ENCODE data around the gene EPB41L2. TPM values are rescaled to one million over a fixed set of nuclear protein-coding genes. Genes with fewer than 3 reads are reported as not detected.

Gene EPB41L2
- total and polyA plus RNA-seq, 2 experiments from 2014 or later, result 76.2 to 91.7 TPM

DNA sequence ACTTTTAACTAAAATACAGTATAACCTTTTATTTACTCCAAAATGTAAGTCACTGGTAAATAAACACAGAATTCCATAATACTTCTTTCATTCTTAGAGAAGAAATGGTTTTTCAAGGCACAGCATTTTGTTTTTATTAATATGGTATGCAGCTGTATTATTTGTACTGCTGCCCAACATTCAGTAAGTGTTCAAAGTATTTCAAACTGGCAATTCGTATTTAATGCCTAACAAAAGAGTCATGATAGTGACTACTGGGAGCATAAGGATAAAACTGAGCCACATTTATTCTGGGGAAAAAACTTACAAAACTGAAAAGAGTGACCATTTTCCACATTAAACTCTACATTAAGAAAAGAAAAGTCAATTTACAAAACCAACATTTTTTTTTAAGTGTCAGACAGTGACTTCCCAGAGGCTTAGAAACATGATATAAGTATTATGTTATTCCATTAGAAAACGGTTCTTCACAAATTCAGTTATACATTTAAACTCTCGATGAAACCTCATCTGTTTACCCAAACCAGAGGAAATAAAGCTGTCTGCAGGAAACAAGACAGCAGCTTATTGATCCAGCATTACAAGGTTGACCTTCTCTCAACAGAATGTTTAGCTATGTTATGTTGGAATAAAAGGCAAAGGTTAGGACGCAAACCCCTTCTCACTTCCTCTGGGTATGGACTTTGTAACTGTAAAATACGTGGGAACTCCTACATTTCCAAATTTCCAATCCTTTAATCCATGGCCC lies 24.3 kb downstream of the EPB41L2 start:
- ATAC-seq (no peak), DNase-seq (ENCODE audit: low spot score) (no peak)
- H3K4me3 Mint-ChIP-seq, result no peak overlapping the region
- H3K4me2 ChIP-seq, result no peak overlapping the region
- H3K4me1 Mint-ChIP-seq, result no peaks in the 10 kb centered on the region; the same call in 2 of the 3 replicates
- H3K36me3 Mint-ChIP-seq (ENCODE audit: low read depth), result no peaks in the 10 kb centered on the region
- no peak overlapping the region for H2AFZ ChIP-seq
- peaks cover 61% of the 10 kb centered on the region for H3K79me2 ChIP-seq (replicated peaks; ENCODE audit: insufficient read depth)
- H4K20me1 ChIP-seq (replicated peaks; ENCODE audit: insufficient read depth), result no peaks in the 10 kb centered on the region; the same call in 1 of the 2 replicates
- no peak overlapping the region for H3K27ac ChIP-seq (ENCODE audit: low read depth)
- H3K4me3 ChIP-seq, result no peak overlapping the region
- no peaks in the 10 kb centered on the region for H3K36me3 ChIP-seq (ENCODE audit: insufficient read depth)
- no peak overlapping the region for H3K27ac Mint-ChIP-seq
- H3K9me2 ChIP-seq (ENCODE audit: insufficient read depth), result peaks cover 7% of the 10 kb centered on the region; the same call in 1 of the 2 replicates
- H3K27me3 Mint-ChIP-seq (ENCODE audit: insufficient read depth, low read depth, poor library complexity), result no peaks in the 10 kb centered on the region
- H3F3A ChIP-seq (replicated peaks; ENCODE audit: low read depth), result no peaks in the 10 kb centered on the region
- TF ChIP-seq EZH2phosphoT487 (IDR thresholded peaks at IDR 0.05; ENCODE audit: unreplicated experiment), result no peak
- TF ChIP-seq JUNB (IDR thresholded peaks at IDR 0.05; ENCODE audit: unreplicated experiment), result no peak
- TF ChIP-seq, protein P1, sequence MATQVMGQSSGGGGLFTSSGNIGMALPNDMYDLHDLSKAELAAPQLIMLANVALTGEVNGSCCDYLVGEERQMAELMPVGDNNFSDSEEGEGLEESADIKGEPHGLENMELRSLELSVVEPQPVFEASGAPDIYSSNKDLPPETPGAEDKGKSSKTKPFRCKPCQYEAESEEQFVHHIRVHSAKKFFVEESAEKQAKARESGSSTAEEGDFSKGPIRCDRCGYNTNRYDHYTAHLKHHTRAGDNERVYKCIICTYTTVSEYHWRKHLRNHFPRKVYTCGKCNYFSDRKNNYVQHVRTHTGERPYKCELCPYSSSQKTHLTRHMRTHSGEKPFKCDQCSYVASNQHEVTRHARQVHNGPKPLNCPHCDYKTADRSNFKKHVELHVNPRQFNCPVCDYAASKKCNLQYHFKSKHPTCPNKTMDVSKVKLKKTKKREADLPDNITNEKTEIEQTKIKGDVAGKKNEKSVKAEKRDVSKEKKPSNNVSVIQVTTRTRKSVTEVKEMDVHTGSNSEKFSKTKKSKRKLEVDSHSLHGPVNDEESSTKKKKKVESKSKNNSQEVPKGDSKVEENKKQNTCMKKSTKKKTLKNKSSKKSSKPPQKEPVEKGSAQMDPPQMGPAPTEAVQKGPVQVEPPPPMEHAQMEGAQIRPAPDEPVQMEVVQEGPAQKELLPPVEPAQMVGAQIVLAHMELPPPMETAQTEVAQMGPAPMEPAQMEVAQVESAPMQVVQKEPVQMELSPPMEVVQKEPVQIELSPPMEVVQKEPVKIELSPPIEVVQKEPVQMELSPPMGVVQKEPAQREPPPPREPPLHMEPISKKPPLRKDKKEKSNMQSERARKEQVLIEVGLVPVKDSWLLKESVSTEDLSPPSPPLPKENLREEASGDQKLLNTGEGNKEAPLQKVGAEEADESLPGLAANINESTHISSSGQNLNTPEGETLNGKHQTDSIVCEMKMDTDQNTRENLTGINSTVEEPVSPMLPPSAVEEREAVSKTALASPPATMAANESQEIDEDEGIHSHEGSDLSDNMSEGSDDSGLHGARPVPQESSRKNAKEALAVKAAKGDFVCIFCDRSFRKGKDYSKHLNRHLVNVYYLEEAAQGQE (IDR thresholded peaks at IDR 0.05; ENCODE audit: unreplicated experiment), result no peak
- TF ChIP-seq POLR2AphosphoS5 (IDR thresholded peaks at IDR 0.05; ENCODE audit: low read depth), result no peak
- no peak for TF ChIP-seq ZNF114 (CRISPR knock-in tag; IDR thresholded peaks at IDR 0.05)
- TF ChIP-seq, protein P2, sequence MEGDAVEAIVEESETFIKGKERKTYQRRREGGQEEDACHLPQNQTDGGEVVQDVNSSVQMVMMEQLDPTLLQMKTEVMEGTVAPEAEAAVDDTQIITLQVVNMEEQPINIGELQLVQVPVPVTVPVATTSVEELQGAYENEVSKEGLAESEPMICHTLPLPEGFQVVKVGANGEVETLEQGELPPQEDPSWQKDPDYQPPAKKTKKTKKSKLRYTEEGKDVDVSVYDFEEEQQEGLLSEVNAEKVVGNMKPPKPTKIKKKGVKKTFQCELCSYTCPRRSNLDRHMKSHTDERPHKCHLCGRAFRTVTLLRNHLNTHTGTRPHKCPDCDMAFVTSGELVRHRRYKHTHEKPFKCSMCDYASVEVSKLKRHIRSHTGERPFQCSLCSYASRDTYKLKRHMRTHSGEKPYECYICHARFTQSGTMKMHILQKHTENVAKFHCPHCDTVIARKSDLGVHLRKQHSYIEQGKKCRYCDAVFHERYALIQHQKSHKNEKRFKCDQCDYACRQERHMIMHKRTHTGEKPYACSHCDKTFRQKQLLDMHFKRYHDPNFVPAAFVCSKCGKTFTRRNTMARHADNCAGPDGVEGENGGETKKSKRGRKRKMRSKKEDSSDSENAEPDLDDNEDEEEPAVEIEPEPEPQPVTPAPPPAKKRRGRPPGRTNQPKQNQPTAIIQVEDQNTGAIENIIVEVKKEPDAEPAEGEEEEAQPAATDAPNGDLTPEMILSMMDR (conservative IDR thresholded peaks at IDR 0.05; ENCODE audit: low read depth in 2 of 2), result no peak
- TF ChIP-seq NANOG (IDR thresholded peaks at IDR 0.05; ENCODE audit: borderline replicate concordance), result no peak
- H3K27me3 ChIP-seq (ENCODE audit: insufficient read depth), result no peaks in the 10 kb centered on the region
- H3K9me3 Mint-ChIP-seq, result no peaks in the 10 kb centered on the region
- no peaks in the 10 kb centered on the region for H3K4me1 ChIP-seq (ENCODE audit: insufficient read depth)

DNA sequence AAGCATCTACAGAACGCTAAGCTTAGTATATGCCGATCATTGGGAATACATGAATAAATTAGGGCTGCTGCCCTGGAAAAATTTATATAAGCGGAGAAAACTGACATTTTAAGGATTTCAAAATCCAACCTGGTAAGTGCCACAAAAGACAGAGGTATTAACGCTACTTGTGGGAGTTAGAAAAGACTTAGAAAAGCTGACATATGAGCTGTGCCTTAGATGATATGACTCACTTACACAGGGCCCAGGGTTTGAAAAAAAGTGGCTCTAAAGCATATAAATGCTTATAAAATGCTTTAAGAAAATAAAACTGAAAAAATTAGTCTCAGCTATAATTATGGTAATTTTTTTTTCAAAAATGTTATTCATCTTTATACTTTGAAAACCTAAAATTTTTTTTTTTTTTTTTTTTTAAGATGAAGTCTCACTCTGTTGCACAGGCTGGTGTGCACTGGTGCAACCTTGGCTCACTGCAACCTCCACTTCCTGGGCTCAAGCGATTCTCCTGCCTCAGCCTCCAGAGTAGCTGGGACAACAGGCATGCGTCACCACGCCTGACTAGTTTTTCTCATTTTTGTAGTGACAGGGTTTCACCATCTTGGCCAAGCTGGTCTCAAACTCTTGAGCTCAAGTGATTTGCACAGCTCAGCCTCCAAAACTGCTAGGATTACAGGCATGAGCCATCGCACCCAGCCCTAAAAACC lies 25.7 kb downstream of the EPB41L2 start:
- no peaks in the 10 kb centered on the region for H3K36me3 Mint-ChIP-seq (ENCODE audit: low read depth)
- no peaks in the 10 kb centered on the region for H3K27me3 Mint-ChIP-seq (ENCODE audit: insufficient read depth, low read depth, poor library complexity)
- no peaks in the 10 kb centered on the region for H3K4me1 ChIP-seq (ENCODE audit: insufficient read depth)
- H3K4me1 Mint-ChIP-seq, result no peaks in the 10 kb centered on the region; the same call in 2 of the 3 replicates
- peaks cover 66% of the 10 kb centered on the region for H3K79me2 ChIP-seq (replicated peaks; ENCODE audit: insufficient read depth)
- TF ChIP-seq EZH2 (IDR thresholded peaks at IDR 0.05; ENCODE audit: low read depth, unreplicated experiment) (no peak), EZH2phosphoT487 (IDR thresholded peaks at IDR 0.05; ENCODE audit: unreplicated experiment) (no peak), NANOG (IDR thresholded peaks at IDR 0.05; ENCODE audit: borderline replicate concordance) (no peak), ZNF331 (CRISPR knock-in tag; IDR thresholded peaks at IDR 0.05; ENCODE audit: low read depth) (no peak)
- H3K4me2 ChIP-seq, result no peak overlapping the region
- H3F3A ChIP-seq (replicated peaks; ENCODE audit: low read depth), result no peaks in the 10 kb centered on the region
- no peaks in the 10 kb centered on the region for H3K27me3 ChIP-seq (ENCODE audit: insufficient read depth)
- H3K9me3 Mint-ChIP-seq, result no peaks in the 10 kb centered on the region
- H3K36me3 ChIP-seq (ENCODE audit: insufficient read depth), result no peaks in the 10 kb centered on the region
- H4K20me1 ChIP-seq (replicated peaks; ENCODE audit: insufficient read depth), result no peaks in the 10 kb centered on the region; the same call in 1 of the 2 replicates
- DNase-seq (ENCODE audit: low spot score) (no peak), ATAC-seq (no peak)
- H3K4me3 ChIP-seq, result no peak overlapping the region
- H3K9me2 ChIP-seq (ENCODE audit: insufficient read depth), result peaks cover 7% of the 10 kb centered on the region; the same call in 1 of the 2 replicates
- no peak overlapping the region for H3K27ac ChIP-seq (ENCODE audit: low read depth)
- no peak overlapping the region for H2AFZ ChIP-seq
- H3K4me3 Mint-ChIP-seq, result no peak overlapping the region
- no peak overlapping the region for H3K27ac Mint-ChIP-seq

All from GM23338 (cell line).